GM12878 (cell line): ENCODE results near the gene PPP1R13B. TPM values are rescaled to one million over a fixed set of nuclear protein-coding genes. Genes with fewer than 3 reads are reported as not detected.

Experiments used
- ATAC-seq: fragments of 200-7000 bp; cut with Tn5 transposase; 3 replicates; pipeline ENCODE4 v1.9.1; 2020; ENCODE audit warnings: mild to moderate bottlenecking, moderate library complexity
- BruUV-seq: library from RNA; stranded (reverse); fragments of 400-500 nt; replicated peaks from 2 replicates; lab custom pipeline; 2021; lab: Mats Ljungman, UMichigan
- CTCF ChIA-PET: fragments of 300-600 bp; sonication (Branson Sonifier 250); formaldehyde crosslinking; extraction: SDS; loops from one replicate; lab custom pipeline; 2021; ENCODE audit warnings: inconsistent platforms; lab: Yijun Ruan, JAX
- POLR2A ChIA-PET: fragments of 350-600 bp; formaldehyde crosslinking; extraction: SDS; loops from one replicate; lab custom pipeline; 2021; ENCODE audit warnings: inconsistent platforms; lab: Charles Lee
- RAD21 ChIA-PET: fragments of 300-600 bp; sonication (Branson Sonifier 250); formaldehyde crosslinking; loops from one replicate; lab custom pipeline; 2023; ENCODE audit warnings: antibody characterized with exemption; ENCODE audit not compliant: unreplicated experiment; lab: Charles Lee
- SMC1A ChIA-PET: fragments of 300-600 bp; sonication (Branson Sonifier 250); formaldehyde crosslinking; loops from one replicate; lab custom pipeline; 2023; ENCODE audit not compliant: unreplicated experiment, uncharacterized antibody; lab: Charles Lee
- DNase-seq: peaks from one replicate; pipeline ENCODE4 v3.0.0-alpha.2; 2011; ENCODE audit warnings: low read depth, low spot score
- FAIRE-seq: peaks from 3 replicates; lab custom pipeline; 2011; peaks lifted over from hg19 to GRCh38; lab: Jason Lieb, UNC
- H2AFZ ChIP-seq: 2 replicates; pipeline ENCODE4 v1.6.0; 2011; ENCODE audit warnings: low read depth, low read length, control low read depth; ENCODE audit not compliant: control insufficient read depth
- H3K27ac ChIP-seq: 2 replicates; pipeline ENCODE4 v1.5.1; 2011; ENCODE audit warnings: control low read depth; ENCODE audit not compliant: control insufficient read depth, insufficient read depth
- H3K27me3 ChIP-seq, 2 experiments: replicated peaks in 1 of 2; 2 replicates each; pipeline versions ENCODE4 v1.6.0 to v1.6.1; 2011; ENCODE audit warnings: low read length in 1 of 2; ENCODE audit not compliant: control insufficient read depth in 2 of 2, insufficient read depth in 2 of 2
- H3K36me3 ChIP-seq, 2 experiments: 2 replicates each; pipeline ENCODE4 v1.5.1; 2011; ENCODE audit warnings: low read length in 1 of 2; ENCODE audit not compliant: control insufficient read depth in 2 of 2, insufficient read depth in 2 of 2
- H3K4me1 ChIP-seq: 2 replicates; pipeline ENCODE4 v1.6.1; 2011; ENCODE audit warnings: mild to moderate bottlenecking, low read length, moderate library complexity, mixed read lengths; ENCODE audit not compliant: control insufficient read depth, insufficient read depth
- H3K4me2 ChIP-seq: 2 replicates; pipeline ENCODE4 v1.6.0; 2011; ENCODE audit warnings: control low read depth; ENCODE audit not compliant: control insufficient read depth, insufficient read depth
- H3K4me3 ChIP-seq: fragments of 200-600 bp; sonication (generic); 2 replicates; pipeline ENCODE4 v1.5.1; 2016
- H3K79me2 ChIP-seq: 2 replicates; pipeline ENCODE4 v1.6.0; 2011; ENCODE audit warnings: low read length; ENCODE audit not compliant: control insufficient read depth, insufficient read depth
- H3K9ac ChIP-seq: 2 replicates; pipeline ENCODE4 v1.8.0; 2011; ENCODE audit warnings: low read length, control low read depth, mixed read lengths; ENCODE audit not compliant: control insufficient read depth, insufficient read depth
- H3K9me3 ChIP-seq: replicated peaks from 3 replicates; pipeline ENCODE4 v1.5.1; 2011; ENCODE audit warnings: mild to moderate bottlenecking, low read length; ENCODE audit not compliant: control insufficient read depth, insufficient read depth
- H4K20me1 ChIP-seq: 2 replicates; pipeline ENCODE4 v1.6.0; 2011; ENCODE audit not compliant: control insufficient read depth, insufficient read depth
- CREM ChIP-seq: IDR thresholded peaks from 2 replicates; pipeline ENCODE4 v1.6.1; 2014; ENCODE audit warnings: antibody characterized with exemption, low read depth
- MTA3 ChIP-seq: IDR thresholded peaks from 2 replicates; pipeline ENCODE4 v1.6.1; 2012; ENCODE audit warnings: low read length, inconsistent platforms, borderline replicate concordance
- NFYB ChIP-seq: IDR thresholded peaks from 2 replicates; pipeline ENCODE4 v1.6.1; 2011; ENCODE audit warnings: low read depth, mild to moderate bottlenecking, low read length, improper control_type of control experiment, moderate library complexity; ENCODE audit not compliant: insufficient read depth
- NRF1 ChIP-seq: conservative IDR thresholded peaks from 2 replicates; pipeline ENCODE4 v1.6.1; 2011; ENCODE audit warnings: mild to moderate bottlenecking, low read depth, low read length, improper control_type of control experiment
- ZNF384 ChIP-seq: IDR thresholded peaks from 2 replicates; pipeline ENCODE4 v1.6.1; 2012; ENCODE audit warnings: low read depth, mild to moderate bottlenecking, low read length, improper control_type of control experiment, borderline replicate concordance
- WGBS: methylation state at CpG from one replicate; pipeline ENCODE4 v1.1.6; 2016; ENCODE audit warnings: low lambda C conversion rate; ENCODE audit not compliant: insufficient replicate concordance, insufficient coverage; ENCODE audit errors: missing lambda C conversion rate; 5-methylcytosine and 5-hydroxymethylcytosine counted together
- in situ Hi-C: fragments of 300-500 bp; cut with MboI; formaldehyde crosslinking; loops from 9 replicates; pipeline ENCODE4 v1.14.3; 2018; ENCODE audit warnings: mixed read lengths
- intact Hi-C: fragments of 100-400 bp; cut with micrococcal nuclease; formaldehyde crosslinking; loops from one replicate; pipeline ENCODE4 v1.14.2; 2022; ENCODE audit not compliant: unreplicated experiment
- polyA plus RNA-seq, 11 experiments: library from polyadenylated mRNA; depleted of rRNA in 4 of 11; unstranded in 6 of 11; stranded (reverse) in 5 of 11; fragments of >200 nt; fragmentation: Nextera tagmentation in 4 of 11; fragmentation: Illumina TruSeq in 1 of 11; extraction: Ambion mirVana in 4 of 11; extraction: Trizol in 1 of 11; gene quantifications; 1 replicate in 1 of 11; 2 replicates in 10 of 11; pipeline versions ENCODE4 v1.2.1 to v1.2.3, GENCODE V29; 2011 to 2016; ENCODE audit warnings: inconsistent platforms in 2 of 11, missing spikeins in 2 of 11, low read depth in 1 of 11
- total RNA-seq, 4 experiments: library from RNA; depleted of rRNA in 3 of 4; stranded (reverse); fragments of >200 nt in 3 of 4; fragmentation: Illumina TruSeq in 1 of 4; extraction: Trizol in 1 of 4; gene quantifications; 2 replicates each; pipeline versions ENCODE4 v1.2.1 to v1.2.3, GENCODE V29; 2013 to 2021
- TF ChIP-seq, protein P1 (sequence below): fragments of 450-650 bp; formaldehyde crosslinking; IDR thresholded peaks from 2 replicates; pipeline ENCODE4 v1.4.0; 2020; ENCODE audit warnings: mild to moderate bottlenecking, moderate library complexity
- TF ChIP-seq, protein P2 (sequence below): IDR thresholded peaks from 2 replicates; pipeline ENCODE4 v1.6.1; 2011; ENCODE audit warnings: low read depth, mild to moderate bottlenecking, low read length, moderate library complexity, borderline replicate concordance; ENCODE audit errors: extremely low read depth
- TF ChIP-seq, protein P3 (sequence below): fragments of 450-650 bp; IDR thresholded peaks from 2 replicates; pipeline ENCODE4 v1.6.1; 2014; ENCODE audit warnings: mild to moderate bottlenecking

PPP1R13B gene
- total and polyA plus RNA-seq, 10 of the 15 experiments (the other 5 are each of a cell fraction or from before 2014, with no cell fraction given) = 0.16 to 8.1 (median 3.2) TPM

DNA sequence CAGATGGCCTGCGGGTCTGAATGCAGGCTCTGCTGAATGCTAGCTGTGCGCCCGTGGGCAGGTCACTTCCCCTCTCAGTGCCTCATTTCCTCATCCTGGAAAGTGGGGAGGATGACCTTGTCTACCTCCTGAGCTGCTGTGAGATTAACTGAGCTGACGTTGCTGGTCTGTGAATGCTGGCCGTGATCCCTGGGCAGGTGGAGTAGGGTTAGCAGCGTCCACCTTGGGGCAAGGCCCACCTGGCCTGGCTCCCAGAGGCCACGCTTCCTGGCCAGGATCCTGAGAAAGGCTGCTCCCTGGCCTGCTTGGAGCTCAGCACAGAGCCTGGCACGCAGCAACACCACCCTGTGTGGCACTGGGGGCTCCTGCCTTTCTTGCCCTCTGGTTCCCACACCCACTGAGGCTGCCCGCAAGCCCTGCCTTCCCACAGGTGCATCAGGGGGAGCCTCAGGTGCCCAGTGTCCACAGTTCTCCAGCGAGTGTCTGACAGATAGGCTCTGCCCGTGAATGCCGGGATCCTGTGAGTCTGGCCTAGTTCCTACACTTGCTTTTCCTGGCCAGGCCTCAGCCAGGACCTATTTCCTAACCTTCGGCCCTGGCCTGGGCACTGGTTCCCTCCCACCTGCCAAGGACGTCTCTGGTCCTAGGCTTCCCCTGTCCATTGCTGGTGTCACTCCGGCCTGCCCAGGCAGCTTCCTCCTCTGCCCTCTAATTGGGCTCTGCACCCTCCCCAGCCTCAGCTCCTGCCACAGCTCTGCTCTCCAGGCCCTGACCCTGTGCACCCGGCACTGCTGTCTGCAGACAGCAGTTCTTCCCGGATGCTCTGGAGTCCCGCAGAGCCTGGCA, 43.7 kb upstream of the PPP1R13B start:
- Histone ChIP-seq H3K9me3 (no peaks in the 10 kb centered on the region), H3K36me3 (no peaks in the 10 kb centered on the region), H3K27ac (no peak overlapping the region), H3K79me2 (no peaks in the 10 kb centered on the region), H2AFZ (no peak overlapping the region), H3K4me3 (no peak overlapping the region), H4K20me1 (no peaks in the 10 kb centered on the region; the same call in 1 of the 2 replicates), H3K4me1 (no peaks in the 10 kb centered on the region), H3K4me2 (no peak overlapping the region), H3K9ac (no peak overlapping the region), H3K27me3 (no peaks in the 10 kb centered on the region)
- intact Hi-C loops = no loop called here
- no peak; the same call in 2 of the 3 replicates for ATAC-seq
- FAIRE-seq = no peak
- WGBS = 53% methylated on average over 18 of the region's 18 CpGs
- no TSS peak for BruUV-seq
- in situ Hi-C loops = no loop called here
- ChIA-PET SMC1A (no interaction called here), POLR2A (no interaction called here), CTCF (interaction anchor here (1.3 kb wide), 1 partner anchor 10 kb away, joined by 4 read pairs; no protein-coding TSS in a partner anchor), RAD21 (interaction anchor here (1.2 kb wide), 1 partner anchor 82 kb away, joined by 3 read pairs; no protein-coding TSS in a partner anchor)
- TF ChIP-seq NRF1 = no peak
- TF ChIP-seq, protein P1, sequence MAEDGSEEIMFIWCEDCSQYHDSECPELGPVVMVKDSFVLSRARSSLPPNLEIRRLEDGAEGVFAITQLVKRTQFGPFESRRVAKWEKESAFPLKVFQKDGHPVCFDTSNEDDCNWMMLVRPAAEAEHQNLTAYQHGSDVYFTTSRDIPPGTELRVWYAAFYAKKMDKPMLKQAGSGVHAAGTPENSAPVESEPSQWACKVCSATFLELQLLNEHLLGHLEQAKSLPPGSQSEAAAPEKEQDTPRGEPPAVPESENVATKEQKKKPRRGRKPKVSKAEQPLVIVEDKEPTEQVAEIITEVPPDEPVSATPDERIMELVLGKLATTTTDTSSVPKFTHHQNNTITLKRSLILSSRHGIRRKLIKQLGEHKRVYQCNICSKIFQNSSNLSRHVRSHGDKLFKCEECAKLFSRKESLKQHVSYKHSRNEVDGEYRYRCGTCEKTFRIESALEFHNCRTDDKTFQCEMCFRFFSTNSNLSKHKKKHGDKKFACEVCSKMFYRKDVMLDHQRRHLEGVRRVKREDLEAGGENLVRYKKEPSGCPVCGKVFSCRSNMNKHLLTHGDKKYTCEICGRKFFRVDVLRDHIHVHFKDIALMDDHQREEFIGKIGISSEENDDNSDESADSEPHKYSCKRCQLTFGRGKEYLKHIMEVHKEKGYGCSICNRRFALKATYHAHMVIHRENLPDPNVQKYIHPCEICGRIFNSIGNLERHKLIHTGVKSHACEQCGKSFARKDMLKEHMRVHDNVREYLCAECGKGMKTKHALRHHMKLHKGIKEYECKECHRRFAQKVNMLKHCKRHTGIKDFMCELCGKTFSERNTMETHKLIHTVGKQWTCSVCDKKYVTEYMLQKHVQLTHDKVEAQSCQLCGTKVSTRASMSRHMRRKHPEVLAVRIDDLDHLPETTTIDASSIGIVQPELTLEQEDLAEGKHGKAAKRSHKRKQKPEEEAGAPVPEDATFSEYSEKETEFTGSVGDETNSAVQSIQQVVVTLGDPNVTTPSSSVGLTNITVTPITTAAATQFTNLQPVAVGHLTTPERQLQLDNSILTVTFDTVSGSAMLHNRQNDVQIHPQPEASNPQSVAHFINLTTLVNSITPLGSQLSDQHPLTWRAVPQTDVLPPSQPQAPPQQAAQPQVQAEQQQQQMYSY (CRISPR knock-in tag) = no peak
- TF ChIP-seq, protein P2, sequence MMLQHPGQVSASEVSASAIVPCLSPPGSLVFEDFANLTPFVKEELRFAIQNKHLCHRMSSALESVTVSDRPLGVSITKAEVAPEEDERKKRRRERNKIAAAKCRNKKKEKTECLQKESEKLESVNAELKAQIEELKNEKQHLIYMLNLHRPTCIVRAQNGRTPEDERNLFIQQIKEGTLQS = no peak
- no peak for TF ChIP-seq ZNF384
- no peak for TF ChIP-seq NFYB
- TF ChIP-seq MTA3 = no peak
- TF ChIP-seq, protein P3, sequence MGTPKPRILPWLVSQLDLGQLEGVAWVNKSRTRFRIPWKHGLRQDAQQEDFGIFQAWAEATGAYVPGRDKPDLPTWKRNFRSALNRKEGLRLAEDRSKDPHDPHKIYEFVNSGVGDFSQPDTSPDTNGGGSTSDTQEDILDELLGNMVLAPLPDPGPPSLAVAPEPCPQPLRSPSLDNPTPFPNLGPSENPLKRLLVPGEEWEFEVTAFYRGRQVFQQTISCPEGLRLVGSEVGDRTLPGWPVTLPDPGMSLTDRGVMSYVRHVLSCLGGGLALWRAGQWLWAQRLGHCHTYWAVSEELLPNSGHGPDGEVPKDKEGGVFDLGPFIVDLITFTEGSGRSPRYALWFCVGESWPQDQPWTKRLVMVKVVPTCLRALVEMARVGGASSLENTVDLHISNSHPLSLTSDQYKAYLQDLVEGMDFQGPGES = no peak
- TF ChIP-seq CREM = no peak
- DNase-seq = no peak
